GM12878 (cell line): Measurements from ENCODE around the gene GBGT1.

Experiments
- BCL3 ChIP-seq: IDR thresholded peaks from 2 replicates; pipeline ENCODE4 v1.6.1; 2011; ENCODE audit warnings: borderline replicate concordance, low read depth, mild to moderate bottlenecking, moderate library complexity, low read length; ENCODE audit not compliant: insufficient read depth, poor library complexity, severe bottlenecking
- CTCF ChIP-seq, 3 experiments: IDR thresholded peaks in 2 of 3; conservative IDR thresholded peaks in 1 of 3; 2 replicates each; pipeline ENCODE4 v1.5.1; 2011; ENCODE audit warnings: low read depth in 3 of 3, low read length in 3 of 3, mild to moderate bottlenecking in 3 of 3, control low read depth in 2 of 3, moderate library complexity in 2 of 3, inconsistent platforms in 1 of 3, mixed read lengths in 1 of 3; ENCODE audit not compliant: control insufficient read depth in 2 of 3, insufficient read depth in 1 of 3; ENCODE audit errors: extremely low read depth in 1 of 3
- JUND ChIP-seq: IDR thresholded peaks from 2 replicates; pipeline ENCODE4 v1.6.1; 2012; ENCODE audit warnings: low read depth, mild to moderate bottlenecking, low read length, improper control_type of control experiment, moderate library complexity
- POLR2A ChIP-seq: IDR thresholded peaks from 2 replicates; pipeline ENCODE4 v1.6.1; 2011; ENCODE audit warnings: low read depth, mild to moderate bottlenecking, low read length
- POLR2AphosphoS5 ChIP-seq: IDR thresholded peaks from 2 replicates; pipeline ENCODE4 v1.6.1; 2011; ENCODE audit warnings: mild to moderate bottlenecking, low read length, inconsistent platforms
- RAD21 ChIP-seq: IDR thresholded peaks from 2 replicates; pipeline ENCODE4 v1.6.1; 2011; ENCODE audit warnings: mild to moderate bottlenecking, low read depth, low read length, moderate library complexity; ENCODE audit not compliant: insufficient read depth
- SMC3 ChIP-seq: IDR thresholded peaks from 2 replicates; pipeline ENCODE4 v1.6.1; 2011; ENCODE audit warnings: low read length, improper control_type of control experiment, borderline replicate concordance
- ZBTB11 ChIP-seq: fragments of 450-650 bp; formaldehyde crosslinking; IDR thresholded peaks from 2 replicates; pipeline ENCODE4 v1.5.0; 2022; ENCODE audit warnings: mild to moderate bottlenecking, missing genetic modification characterization
- TF ChIP-seq, protein P1 (sequence below): IDR thresholded peaks from 2 replicates; pipeline ENCODE4 v1.6.1; 2011; ENCODE audit warnings: low read depth, mild to moderate bottlenecking, low read length, moderate library complexity, borderline replicate concordance; ENCODE audit errors: extremely low read depth

DNA sequence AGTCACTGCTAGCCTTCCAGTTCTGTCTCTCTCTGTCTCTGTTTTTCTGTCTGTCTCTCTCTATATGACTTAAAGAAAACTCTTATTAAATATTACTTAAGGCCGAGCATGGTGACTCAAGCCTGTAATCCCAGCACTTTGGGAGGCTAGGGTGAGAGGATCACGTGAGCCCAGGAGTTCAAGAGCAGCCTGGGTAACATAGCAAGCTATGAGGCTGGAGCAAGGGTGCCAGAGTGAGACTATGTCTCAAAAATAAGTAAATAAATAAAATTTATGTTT, 1.7 kb upstream of the GBGT1 start:
- no peak for TF ChIP-seq ZBTB11
- no peak for TF ChIP-seq BCL3
- no peak for TF ChIP-seq POLR2AphosphoS5
- TF ChIP-seq, protein P1, sequence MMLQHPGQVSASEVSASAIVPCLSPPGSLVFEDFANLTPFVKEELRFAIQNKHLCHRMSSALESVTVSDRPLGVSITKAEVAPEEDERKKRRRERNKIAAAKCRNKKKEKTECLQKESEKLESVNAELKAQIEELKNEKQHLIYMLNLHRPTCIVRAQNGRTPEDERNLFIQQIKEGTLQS, result no peak
- no peak for TF ChIP-seq POLR2A
- TF ChIP-seq SMC3, result no peak
- TF ChIP-seq RAD21, result no peak
- TF ChIP-seq CTCF (IDR thresholded peaks at IDR 0.05 in 2 of 3, conservative IDR thresholded peaks at IDR 0.05 in 1 of 3; ENCODE audit: control insufficient read depth in 2 of 3, extremely low read depth in 1 of 3, insufficient read depth in 1 of 3, low read depth in 3 of 3, low read length in 3 of 3), result no peak
- no peak for TF ChIP-seq JUND
